GM13977 (cell line): ENCODE measurements around the gene ITGBL1.

ENCODE experiments used
- DNase-seq: peaks from one replicate; pipeline ENCODE4 v3.0.0; 2012; ENCODE audit warnings: low spot score
- CTCF ChIP-seq: IDR thresholded peaks from 2 replicates; pipeline ENCODE4 v1.5.1; 2012; ENCODE audit warnings: mild to moderate bottlenecking, control low read depth; ENCODE audit not compliant: insufficient read depth; ENCODE audit errors: extremely low read depth, missing control alignments
- in situ Hi-C: fragments of 300-500 bp; cut with MboI; formaldehyde crosslinking; loops from one replicate; pipeline ENCODE4 v1.12.0; 2022; ENCODE audit warnings: low sequenced_read_pairs, low pct_unique_long_range_greater_than_20kb, mixed read lengths, inconsistent platforms; ENCODE audit not compliant: unreplicated experiment

ITGBL1 gene

GRCh38 chr13:101565317-101565716 lies 112.8 kb downstream of the ITGBL1 start:
- TF ChIP-seq CTCF: no peak
- in situ Hi-C loops: no loop called here
- DNase-seq: no peak

DNA sequence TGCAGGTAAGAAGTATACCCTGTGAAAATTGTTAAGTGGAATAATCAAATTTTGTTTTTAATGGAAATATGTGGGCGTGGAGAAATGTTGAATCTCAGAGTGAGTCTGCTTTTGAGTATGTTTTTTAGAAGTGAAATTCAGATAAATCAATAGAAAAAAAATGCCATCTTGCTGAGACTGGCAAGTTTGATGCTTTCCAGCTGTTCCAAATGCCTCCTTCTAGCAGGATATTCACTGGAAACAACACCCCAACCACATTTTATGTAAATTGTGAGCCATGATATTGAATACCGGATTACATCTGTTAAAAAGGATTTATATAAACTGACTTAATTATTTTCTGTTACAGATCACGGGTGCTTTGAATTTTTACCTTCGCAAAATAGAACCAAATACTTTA lies 115.4 kb downstream of the ITGBL1 start:
- in situ Hi-C loops: no loop called here
- DNase-seq: no peak
- TF ChIP-seq CTCF: no peak

DNA sequence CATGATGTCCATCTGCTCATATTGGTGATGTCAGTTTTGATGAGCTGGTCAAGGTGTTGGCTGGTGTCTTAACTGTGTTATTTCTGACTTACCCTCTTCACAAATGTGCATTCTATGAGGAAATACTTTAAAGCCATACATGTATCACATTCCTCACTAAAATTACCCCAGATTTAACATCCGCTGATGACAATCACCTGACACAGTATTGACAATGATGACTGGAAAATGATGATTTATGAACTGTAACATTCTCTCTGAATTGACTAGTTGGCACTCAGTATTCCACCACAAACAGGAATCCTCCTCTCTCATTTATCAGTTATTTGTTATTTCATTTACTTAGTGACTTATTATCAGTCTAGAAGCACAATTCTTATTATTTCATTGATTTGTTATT lies 117.3 kb downstream of the ITGBL1 start:
- DNase-seq: no peak
- in situ Hi-C loops: no loop called here
- TF ChIP-seq CTCF: no peak

DNA sequence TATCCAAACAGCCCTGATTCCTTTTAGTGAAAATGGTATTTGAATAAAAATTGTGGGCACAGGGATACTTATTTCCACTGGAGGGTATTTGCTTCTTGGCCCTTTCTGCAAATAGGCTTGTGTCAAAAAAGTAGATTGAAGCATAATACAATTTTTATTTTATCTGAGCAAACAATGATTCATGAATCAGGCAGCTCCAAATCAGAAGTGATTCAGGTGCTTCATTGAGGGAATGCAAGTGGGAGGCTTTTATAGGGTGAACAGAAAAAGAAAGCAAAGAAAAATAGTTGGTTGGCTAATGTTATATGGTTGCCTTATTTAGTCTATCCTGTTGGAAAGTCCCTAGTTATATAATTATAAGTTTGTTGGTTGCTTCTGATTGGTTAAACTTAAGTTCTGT lies 117.9 kb downstream of the ITGBL1 start:
- no peak for TF ChIP-seq CTCF
- DNase-seq: no peak
- in situ Hi-C loops: no loop called here

DNA sequence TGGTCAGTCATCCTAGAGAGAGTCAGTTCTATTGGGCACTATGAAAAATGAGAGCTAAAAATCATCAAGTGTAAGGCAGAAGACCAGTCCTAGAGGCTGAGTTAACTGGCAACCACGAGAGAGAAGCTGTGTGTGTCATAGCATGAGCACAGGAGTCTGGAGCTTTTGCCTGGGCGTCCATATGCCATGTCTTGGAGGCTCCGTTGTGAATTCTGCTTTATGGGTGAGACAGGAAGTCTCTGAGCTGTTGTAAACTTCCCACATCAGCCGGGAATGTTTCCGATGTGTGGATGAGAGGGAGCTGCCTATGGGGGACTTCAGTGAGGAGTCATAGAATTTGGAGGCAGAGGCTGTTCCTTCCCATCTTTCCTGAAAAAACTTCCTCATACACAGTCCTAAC lies 120.0 kb downstream of the ITGBL1 start:
- no peak for TF ChIP-seq CTCF
- in situ Hi-C loops: no loop called here
- DNase-seq: no peak

DNA sequence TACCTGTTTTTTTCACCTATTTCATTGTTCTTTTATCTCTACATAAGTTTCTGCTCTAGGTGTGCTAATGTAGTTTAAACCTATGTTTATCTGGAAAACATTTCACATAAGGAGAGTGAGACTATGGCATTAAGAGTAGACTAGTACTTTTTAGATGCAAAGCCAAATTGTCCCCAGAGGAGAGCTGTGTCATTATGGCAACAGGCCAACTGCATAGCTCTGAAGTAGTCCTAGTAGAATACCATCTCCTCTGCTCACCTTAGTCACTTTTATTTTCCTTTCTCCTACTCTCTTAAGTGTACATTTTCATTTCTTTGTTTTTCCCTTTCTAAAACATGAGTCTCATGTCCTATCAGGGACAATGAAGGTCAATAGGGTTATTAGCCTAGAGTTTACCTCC lies 123.1 kb downstream of the ITGBL1 start:
- no peak for TF ChIP-seq CTCF
- in situ Hi-C loops: no loop called here
- no peak for DNase-seq

GRCh38 chr13:101576455-101576854 lies 124.0 kb downstream of the ITGBL1 start:
- in situ Hi-C loops: no loop called here
- TF ChIP-seq CTCF: no peak
- no peak for DNase-seq
